HS-5 (cell line): ENCODE results near the gene RHBDD3.
"Not testable (repeated sequence)": the region's sequence is repeated elsewhere in the genome, so short reads cannot be mapped to it uniquely, and the experiment has no call there.

Source experiments
- DNase-seq: peaks from one replicate; pipeline ENCODE4 v3.0.0-alpha.2; 2012; ENCODE audit warnings: low read depth

RHBDD3 gene

GRCh38 chr22:29251981-29252911 lies 15.5 kb downstream of the RHBDD3 start:
- DNase-seq, result no peak

DNA sequence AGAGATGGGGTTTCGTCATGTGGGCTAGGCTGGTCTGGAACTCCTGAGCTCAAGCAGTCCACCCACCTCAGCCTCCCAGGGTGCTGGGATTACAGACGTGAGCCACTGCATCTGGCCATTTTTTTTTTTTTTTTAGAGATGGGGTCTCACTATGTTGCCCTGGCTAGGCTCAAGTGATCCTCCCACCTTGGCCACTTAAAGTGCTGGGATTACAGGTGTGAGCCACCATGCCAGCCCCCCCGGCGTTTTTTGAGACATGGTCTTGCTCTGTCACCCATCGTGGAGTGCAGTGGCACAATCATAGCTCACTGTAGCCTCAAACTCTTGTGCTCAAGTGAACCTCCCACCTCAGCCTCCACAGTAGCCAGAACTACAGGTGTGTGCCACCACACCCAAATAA lies 16.5 kb downstream of the RHBDD3 start:
- DNase-seq, result no peak

GRCh38 chr22:29247891-29248290 lies 19.9 kb downstream of the RHBDD3 start:
- not testable (repeated sequence) for DNase-seq

GRCh38 chr22:29245626-29246385 lies 22.0 kb downstream of the RHBDD3 start:
- DNase-seq, result peak; percentile 19

DNA sequence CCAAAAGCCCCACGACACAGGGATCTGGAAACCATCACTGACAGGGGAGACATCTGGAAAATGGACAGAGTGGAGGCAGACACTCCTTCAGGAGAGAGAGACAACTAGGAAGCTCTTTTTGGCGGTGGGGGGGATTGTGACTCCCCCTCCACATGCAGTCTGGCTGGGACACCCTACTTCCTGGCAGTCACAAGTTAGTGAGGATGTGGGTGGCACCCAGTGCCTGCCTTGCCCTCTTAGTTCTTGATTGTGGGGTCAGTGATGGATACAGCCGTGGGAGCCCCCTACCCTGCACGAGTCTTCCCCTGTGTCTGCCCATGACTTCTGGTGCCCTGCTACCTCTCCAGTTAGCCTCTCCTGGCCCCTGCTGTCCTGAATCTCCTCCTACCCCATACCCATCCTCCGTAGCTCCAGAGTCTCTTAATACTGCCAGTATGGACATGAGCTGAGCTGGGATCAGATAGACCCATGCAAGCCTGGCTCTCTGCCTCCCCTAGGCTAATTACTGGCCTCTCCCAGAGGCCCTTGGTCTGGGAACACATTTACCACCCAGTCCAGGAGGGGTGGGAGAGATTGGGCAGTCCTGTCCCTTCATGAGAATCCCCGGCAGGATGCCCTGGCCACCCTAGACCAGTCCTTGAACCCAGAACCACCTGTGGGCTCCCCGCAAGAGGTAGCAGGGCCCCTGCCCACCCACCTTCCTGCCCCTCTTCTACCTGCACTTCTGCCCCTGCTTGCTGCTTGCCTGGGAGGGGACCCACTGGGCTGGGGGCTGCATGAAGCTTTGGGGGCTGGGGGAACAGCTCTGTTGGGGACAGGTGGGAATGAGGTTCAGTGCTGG lies 22.8 kb downstream of the RHBDD3 start:
- no peak for DNase-seq

GRCh38 chr22:29243874-29244446 lies 23.8 kb downstream of the RHBDD3 start:
- no peak for DNase-seq

DNA sequence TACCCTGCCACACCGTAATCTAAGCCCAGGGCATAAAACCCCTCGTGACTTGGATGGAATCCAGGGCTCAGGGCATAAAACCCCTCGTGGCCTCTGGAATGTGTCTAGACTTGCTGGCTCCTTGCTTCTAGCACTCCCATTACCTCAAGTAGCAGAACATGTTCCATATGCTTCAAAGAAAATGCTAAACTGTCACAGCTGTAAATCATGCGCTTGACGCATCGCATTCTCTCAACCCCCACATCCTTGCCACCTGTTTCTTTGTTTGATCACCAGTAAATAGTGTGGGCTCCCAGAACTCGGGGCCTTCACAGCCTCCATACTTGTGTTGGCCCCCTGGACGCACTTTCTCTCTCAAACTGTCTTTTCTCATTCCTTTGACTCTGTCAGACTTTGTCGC lies 27.3 kb downstream of the RHBDD3 start:
- DNase-seq, result not testable (repeated sequence)

DNA sequence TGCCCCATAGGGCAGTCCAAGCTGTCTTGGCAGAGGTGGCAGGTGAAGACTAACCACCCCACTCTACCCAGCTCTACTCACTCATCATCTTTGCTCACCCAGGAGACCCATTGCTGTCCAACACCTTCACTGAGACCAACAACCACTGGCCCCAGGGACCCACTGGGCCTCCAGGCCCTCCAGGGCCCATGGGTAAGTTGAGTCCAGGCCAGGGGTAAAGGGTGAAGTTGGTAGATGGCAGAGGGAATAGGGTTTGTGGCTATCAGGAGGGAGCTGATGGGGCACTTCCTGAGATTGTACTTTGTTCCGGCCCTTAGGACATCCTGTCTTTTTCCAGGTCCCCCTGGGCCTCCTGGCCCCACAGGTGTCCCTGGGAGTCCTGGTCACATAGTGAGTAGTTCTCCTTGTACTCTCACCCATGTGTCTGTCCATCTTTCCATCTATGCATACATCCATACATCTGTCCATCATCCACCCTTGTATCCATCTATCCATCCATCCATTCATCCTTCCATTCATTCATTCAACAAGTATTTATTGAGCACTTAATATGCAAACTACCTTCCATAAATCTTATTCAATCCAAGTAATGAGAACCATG lies 34.4 kb downstream of the RHBDD3 start:
- no peak for DNase-seq

DNA sequence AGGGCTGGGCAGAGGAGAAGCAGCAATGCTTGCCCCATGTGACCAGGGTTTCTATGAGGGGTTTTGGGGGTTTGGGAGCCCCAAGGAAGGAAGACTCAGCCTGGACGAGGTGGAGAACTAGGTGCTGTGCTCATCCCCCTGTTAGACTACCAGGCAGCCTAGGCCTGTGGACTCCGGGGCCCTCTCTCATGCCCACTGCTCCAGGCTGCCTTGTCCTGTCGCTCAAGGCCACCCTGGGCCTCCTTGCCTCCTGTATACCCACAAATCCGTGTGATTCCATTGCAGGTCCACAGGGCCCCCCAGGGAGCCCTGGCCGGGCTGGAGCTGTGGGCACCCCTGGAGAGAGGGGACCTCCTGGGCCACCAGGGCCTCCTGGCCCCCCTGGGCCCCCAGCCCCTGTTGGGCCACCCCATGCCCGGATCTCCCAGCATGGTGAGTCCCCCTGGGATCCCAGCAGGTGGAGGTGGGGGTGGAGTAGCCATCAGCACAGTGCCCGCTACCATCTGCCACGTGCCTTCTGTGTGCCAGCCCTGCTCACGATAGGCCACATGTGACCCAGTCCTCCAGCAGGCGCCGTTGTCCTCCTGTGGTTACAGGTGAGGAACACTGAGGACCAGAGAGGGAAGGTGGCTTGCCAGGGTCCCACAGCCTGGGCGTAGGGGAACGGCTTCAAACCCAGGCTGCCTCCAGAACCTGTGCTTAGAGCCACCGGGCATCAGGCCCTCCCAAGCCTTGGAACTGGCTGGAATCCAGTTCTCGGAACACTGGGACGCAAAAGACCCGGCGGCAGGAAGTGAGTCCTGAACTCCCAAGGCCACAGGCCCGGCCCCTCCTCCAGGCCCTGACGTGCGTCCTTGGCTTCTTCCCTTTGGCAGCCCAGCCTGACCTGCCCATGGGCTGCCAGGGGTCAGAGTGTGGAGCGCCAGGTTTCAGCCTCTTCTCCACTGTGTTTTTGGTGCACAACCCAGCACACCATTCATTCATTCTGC lies 35.5 kb downstream of the RHBDD3 start:
- DNase-seq, result no peak

GRCh38 chr22:29230972-29231875 lies 36.6 kb downstream of the RHBDD3 start:
- no peak for DNase-seq

DNA sequence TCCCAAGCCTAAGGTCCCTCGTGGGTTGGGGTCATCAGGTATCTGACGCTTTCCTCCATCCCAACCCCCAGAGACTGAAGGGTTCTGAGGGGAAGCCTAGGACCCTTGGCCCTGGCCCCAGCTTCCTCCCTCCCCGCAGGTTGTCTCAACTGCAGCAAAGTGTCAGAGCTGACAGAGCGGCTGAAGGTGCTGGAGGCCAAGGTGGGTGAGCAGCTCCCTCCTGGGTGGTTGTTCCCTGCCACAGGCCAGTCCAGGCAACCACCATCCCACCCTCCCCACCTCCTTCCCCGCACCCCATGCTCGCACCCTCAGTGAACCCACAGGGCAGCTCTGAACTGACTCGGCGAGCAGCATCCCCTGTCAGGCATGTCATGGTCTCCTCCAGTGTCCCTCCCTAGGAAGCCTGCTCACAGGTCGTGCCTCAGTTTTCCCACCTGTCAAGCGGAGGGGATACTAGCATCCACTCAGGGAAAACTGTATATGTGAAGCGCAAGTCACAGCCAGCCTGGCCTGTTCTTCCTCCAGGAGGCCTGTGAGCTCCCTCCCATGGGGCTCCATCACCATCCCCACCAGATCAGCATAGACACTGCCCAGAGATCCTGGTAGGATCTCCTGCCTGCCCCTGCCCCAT lies 41.3 kb downstream of the RHBDD3 start:
- no peak for DNase-seq

DNA sequence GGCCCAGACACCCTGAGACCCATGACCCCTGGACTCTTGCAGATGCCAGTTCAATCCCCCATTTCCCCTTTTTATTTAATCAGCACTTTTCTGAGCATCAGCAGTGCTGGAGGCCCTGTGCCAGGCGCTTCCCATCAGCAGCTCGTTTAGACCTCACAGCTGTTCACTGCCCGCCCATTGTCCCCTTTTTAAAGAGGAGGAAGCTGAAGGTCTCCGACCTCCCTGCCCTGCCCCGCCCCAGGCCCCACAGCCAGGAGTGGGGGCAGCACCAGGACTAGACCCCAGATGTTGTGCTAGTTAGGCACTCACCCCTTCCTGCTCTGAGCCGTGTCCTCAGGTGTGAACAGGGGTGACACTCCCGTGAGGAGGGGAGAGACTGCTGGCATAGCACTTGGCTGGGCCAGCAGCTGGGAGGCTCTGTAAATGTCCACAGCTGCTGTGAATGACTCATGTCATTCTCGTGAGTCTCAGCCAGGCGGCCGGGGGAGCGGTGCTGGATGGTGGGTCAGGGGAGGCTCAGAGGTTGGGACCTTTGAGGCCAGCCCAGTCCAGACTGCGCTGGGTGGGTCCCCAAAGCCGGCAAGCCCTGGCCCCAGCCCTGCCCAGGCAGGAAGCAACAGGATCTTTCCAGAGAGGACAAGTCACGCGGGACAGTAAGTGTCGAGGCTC lies 42.2 kb downstream of the RHBDD3 start:
- DNase-seq, result no peak

DNA sequence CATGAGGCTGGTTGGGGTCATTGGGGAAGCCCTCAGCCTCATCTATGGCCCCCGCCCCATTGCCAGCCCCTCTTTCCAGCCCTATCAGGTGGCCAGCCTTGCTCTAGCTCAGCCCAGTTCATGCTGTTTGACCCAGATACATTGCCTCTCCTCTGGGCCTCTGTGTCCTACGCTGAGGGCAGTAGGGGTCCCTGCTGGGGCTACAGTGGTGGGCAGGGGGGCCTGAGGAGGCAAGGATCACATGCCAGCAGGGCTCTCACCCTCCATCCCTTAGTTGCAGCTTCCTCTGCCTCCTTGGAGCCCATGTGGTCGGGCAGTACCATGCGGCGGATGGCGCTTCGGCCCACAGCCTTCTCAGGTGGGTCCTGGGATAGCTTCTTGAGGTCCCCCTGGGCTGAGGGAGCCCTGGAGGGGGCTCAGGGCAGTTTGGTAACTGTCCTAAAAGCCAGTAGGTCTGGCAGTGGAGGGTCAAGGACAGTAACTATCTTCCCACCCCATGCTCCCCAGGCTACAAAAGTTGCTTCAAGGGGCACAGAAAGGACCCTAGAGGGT lies 42.8 kb downstream of the RHBDD3 start:
- no peak for DNase-seq

- DNase-seq, result no peak
Measured at GRCh38 chr22:29224121-29224858, 43.5 kb downstream of the RHBDD3 start.

GRCh38 chr22:29219881-29220670 lies 47.7 kb downstream of the RHBDD3 start:
- DNase-seq, result no peak

GRCh38 chr22:29219409-29219782 lies 48.4 kb downstream of the RHBDD3 start:
- not testable (repeated sequence) for DNase-seq
